Measurements from ENCODE around the gene PHKG1.
"Not testable (repeated sequence)": the region's sequence is repeated elsewhere in the genome, so short reads cannot be mapped to it uniquely, and the experiment has no call there.

The PHKG1 gene

DNA sequence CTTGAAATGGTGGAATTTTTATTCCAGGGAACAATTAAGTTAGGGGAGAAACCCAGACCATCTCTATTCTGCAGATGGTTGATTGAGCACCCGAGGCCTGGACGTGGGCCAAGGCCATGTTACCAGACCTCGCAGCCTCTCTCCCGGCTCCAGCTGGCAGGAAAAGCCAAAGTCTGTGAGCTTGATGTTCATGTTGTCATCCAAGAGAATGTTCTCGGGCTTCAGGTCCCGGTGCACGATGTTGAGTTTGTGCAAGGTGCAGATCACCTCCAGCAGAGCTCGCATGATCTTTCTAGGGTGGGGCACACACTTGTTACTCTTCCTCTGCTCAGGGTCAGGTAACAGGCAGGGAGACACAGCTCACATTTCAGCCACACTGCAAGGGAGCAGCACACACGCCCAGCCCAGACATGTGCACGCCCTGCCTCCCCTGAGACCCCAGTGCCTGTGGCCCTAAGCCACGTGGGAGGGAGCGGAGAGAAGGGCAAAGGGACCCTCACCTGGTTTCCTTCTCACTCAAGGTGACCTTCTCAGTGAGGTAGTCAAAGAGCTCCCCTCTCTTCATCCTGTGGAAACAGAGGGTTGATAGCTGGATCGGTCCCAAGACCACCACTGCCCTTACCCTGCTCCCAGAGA, 9.5 kb downstream of the PHKG1 start:
- DNase-seq (ENCODE audit: low spot score): no peak

DNA sequence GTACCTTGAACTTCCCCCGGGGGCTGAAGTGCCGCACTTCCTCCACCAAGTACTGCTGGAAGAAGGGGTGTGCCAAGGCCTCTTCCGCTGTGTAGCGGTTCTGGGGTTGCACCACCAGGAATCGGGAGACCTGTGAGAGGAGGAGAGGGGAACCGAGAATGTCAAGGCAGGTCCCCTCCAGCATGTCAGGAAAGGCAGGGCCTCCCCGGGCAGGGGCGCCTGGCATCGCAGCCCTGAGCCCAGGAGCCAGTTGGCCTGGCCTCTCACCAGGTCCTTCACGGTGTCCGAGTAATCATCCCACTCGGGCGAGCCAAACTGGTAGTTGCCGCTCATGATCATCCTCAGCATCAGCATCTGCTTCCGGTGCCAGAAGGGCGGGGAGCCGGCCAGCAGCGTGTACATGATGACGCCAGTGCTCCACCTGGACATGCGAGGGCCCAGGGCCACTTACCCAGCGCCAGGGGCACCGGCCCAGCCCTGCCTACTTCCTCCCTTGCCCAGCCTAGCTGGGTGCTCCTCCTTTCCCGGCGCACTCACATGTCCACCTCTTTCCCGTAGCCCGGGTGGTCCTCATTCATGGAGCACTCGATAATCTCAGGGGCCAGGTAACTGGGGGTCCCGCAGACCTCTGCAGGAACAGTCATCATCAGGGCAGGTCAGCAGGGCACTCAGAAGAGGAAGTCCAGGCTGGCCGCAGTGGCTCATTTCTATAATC, 11.0 kb downstream of the PHKG1 start:
- no peak for DNase-seq (ENCODE audit: low spot score)

DNA sequence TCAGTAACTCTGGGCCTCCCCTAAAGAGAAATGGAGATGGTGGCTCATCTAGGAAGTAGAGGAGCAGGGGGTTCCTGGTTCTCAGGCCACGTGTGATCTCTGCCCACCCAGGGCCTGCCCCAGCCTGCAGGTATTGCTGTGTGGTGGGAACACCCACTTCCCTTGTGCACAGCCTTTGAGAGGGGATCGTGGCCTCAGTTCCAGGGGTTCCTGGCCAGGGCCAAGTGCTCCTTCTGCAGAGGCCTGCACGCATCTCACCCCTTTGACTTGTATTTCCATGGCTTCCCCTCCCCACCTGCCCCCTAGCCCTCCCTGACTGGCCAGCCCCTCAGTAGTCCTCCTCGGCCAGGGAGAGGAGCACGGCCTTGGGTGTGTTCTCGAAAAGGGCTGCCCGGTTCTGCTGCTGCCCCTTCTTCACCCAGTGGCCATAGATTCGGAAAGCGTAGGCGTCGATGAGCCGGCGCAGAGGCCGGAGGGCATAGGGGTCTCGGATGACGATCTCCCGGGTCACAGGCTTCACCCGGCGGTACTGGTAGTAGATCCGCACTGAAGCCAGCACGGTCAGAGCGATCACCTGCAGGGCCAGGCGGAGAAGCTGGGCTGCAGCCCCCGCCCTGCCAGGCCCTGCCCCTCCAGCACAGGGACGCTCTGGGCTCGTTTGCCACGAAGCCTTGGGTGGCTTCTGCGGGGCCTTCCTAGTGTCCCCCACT, 11.9 kb downstream of the PHKG1 start:
- DNase-seq (ENCODE audit: low spot score): not testable (repeated sequence)

DNA sequence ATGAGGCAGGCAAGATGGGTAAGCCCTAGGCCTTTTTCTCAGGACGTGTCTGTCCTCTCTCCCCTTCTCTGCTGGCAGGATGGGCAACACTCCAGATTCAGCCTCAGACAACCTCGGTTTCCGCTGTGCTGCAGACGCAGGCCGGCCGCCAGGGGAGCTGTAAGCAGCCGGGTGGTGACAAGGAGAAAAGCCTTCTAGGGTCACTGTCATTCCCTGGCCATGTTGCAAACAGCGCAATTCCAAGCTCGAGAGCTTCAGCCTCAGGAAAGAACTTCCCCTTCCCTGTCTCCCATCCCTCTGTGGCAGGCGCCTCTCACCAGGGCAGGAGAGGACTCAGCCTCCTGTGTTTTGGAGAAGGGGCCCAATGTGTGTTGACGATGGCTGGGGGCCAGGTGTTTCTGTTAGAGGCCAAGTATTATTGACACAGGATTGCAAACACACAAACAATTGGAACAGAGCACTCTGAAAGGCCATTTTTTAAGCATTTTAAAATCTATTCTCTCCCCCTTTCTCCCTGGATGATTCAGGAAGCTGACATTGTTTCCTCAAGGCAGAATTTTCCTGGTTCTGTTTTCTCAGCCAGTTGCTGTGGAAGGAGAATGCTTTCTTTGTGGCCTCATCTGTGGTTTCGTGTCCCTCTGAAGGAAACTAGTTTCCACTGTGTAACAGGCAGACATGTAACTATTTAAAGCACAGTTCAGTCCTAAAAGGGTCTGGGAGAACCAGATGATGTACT, 13.1 kb downstream of the PHKG1 start:
- peak; percentile 82 for DNase-seq (ENCODE audit: low spot score)

DNA sequence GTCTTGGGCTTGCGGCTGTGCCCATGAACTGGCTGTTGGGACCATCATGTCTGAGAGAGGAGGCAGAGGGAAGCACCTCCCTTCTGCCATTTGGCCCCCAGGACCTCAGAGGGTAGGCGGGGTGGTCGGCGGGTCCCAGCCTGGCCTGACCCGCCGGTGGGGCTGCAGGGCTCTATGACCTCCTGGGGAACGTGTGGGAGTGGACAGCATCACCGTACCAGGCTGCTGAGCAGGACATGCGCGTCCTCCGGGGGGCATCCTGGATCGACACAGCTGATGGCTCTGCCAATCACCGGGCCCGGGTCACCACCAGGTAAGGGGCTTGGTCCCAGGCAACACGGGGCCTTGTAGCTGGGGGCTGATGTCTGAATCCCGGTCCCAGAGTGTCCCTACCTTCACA, 14.6 kb downstream of the PHKG1 start:
- DNase-seq (ENCODE audit: low spot score): no peak

DNA sequence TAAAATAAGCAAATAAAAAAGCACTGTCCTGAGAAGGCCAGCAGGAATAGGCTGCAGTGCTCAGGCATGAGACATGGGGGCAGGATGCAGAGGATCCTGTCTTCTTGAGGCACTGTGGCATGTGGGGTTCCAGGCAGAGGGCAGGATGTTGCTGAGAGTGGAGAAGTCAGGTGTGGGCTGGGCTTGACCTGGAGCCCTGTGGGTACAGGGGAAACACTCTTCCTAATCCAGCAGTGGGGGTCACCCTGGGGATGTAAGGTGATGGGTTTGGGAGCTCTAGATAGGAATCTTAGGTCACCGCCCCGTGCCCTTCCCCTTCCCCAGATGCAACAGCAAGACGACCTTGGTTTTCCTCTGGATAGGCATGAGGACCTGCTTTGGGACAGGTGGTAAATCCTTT, 15.1 kb downstream of the PHKG1 start:
- DNase-seq (ENCODE audit: low spot score): no peak

DNA sequence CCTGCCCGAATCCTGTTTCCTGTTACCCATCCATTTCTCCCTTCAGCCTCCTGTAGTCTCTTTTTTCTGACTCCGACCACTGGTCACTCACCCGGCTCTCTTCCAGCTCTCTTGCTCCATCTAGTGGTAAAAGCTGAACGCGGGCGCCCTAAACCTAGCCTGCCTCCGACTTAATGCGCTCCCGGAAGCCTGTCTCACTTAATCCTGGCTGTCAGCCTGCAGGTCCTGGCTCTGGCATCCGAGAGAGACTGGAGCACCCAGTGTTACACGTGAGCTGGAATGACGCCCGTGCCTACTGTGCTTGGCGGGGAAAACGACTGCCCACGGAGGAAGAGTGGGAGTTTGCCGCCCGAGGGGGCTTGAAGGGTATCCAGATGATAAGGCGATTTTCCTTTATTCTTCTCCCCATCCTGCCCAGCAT, 18.4 kb downstream of the PHKG1 start:
- peak; percentile 77 for DNase-seq (ENCODE audit: low spot score)

DNA sequence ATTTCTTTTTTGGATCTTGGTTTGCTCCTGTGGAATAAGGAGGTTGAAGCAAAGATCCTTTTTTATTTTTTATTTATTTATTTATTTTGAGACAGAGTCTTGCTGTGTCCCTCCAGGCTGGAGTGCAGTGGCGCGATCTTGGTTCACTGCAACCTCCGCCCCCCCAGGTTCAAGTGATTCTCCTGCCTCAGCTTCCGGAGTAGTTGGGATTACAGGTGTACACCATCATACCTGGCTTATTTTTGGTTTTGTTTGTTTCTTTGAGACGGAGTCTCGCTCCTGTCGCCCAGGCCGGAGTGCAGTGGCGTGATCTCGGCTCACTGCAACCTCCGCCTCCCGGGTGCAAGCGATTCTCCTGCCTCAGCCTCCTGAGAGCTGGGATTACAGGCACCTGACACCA, 26.4 kb downstream of the PHKG1 start:
- not testable (repeated sequence) for DNase-seq (ENCODE audit: low spot score)

DNA sequence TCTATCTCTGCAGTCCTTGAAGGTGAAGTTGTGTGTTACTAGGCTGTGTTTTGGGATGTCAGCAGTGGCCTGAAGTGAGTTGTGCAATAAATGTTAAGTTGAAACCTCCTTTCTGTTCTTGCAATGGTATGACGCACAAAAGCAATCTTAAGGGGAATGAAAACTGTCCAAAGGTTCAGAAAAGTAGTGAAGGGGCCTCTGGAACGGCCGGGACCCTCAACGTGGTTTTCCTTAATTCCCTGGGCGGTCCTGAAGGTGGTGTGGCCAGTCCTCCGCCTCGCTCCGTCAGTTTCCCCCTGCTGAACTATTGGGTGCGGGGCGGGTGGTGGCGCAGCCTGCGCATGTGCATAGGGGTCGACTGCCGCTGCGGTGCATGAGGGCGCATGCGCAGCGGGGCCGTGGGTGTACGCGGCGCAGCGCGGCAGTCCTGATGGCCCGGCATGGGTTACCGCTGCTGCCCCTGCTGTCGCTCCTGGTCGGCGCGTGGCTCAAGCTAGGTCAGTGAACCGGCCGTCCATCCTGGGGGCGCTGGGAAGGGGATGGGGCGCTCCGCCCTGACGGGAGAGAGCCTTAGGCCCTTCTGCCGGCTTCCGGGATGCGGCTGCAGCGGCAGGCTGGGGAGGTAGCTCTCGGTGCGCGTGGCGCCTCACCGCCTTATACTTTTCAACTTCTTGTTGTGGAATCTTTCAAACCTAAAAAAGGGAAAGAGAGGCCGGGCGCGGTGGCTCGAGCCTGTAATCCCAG, 28.7 kb downstream of the PHKG1 start, which contains the start of gene SUMF2:
SUMF2 (plus strand) TSS at position 405 of the 744 bp plus-strand sequence; CDS start at position 431, 26 bp downstream.
- peak; percentile 99 for DNase-seq (ENCODE audit: low spot score)

DNA sequence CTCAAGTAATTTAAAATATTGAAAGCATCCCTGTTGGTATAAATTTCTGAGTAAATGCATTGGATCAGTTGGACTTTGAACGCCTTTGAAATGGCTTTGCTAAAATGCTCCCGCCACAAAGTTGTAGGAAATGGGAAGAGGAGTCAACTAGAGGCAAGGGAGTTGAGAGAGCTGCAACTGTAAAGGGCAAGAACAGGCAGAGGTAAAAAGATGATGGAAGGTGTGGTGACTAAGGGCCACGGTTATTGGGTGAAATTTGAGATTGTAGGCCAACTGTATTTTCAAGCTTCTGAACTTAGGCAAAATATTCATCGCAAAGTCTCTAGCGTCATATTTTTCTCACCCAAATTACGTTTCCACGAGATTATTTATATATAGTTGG, 29.3 kb downstream of the PHKG1 start:
- no peak for DNase-seq (ENCODE audit: low spot score)

DNA sequence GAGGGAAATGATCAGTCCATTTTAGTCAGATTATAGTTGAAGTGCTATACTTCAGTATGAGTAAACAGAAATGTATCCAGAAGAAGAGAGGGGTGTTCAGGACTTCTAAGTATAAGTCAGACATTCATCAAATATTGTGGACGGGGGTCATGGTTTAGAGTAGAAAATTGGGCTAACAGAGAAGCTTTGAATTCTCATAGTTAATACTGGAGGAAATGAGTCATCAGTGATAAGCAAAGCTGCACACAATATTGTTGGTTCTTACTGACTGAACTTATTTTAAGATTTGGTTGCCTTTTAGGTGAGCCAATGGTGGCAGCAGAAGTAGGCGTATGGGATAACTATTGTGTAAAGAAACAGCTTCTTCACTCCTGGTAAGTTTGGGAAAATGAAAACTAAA, 30.4 kb downstream of the PHKG1 start:
- peak; percentile 26 for DNase-seq (ENCODE audit: low spot score)

DNA sequence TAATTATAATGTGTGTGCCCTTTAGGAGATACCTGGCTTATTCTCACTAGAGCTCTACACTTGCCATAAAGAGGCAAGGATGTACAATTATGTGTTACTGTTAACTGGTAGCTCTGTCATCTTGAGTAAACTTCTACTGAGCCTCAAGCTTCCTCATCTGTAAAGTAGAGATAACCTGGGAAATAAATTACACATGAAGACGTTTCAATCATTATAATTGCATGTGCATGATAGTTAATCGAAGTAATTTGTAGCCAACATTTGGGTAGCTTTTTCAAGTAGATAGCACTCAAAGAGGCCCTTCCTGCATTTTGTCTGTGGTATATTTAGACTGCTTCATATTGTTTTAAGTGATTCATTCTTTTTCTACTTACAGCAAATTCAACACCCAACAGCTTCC, 38.8 kb downstream of the PHKG1 start:
- DNase-seq (ENCODE audit: low spot score): no peak

DNA sequence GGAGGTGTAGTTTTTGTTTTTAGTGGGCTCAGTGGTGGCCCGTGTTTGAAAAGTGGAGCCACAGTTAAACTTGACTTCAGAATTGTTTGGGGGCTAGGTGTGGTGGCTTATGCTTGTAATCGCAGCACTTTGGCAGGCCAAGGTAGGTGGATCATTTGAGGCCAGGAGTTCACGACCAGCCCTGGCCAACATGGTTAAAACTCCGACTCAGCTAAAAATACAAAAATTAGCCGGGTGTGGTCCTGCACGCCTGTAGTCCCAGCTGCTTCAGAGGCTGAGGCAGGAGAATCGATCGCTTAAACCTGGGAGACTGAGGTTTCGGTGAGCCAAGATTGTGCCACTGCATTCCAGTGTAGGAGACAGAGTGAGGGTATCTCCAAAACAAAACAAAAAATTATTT, 39.4 kb downstream of the PHKG1 start:
- DNase-seq (ENCODE audit: low spot score): no peak

DNA sequence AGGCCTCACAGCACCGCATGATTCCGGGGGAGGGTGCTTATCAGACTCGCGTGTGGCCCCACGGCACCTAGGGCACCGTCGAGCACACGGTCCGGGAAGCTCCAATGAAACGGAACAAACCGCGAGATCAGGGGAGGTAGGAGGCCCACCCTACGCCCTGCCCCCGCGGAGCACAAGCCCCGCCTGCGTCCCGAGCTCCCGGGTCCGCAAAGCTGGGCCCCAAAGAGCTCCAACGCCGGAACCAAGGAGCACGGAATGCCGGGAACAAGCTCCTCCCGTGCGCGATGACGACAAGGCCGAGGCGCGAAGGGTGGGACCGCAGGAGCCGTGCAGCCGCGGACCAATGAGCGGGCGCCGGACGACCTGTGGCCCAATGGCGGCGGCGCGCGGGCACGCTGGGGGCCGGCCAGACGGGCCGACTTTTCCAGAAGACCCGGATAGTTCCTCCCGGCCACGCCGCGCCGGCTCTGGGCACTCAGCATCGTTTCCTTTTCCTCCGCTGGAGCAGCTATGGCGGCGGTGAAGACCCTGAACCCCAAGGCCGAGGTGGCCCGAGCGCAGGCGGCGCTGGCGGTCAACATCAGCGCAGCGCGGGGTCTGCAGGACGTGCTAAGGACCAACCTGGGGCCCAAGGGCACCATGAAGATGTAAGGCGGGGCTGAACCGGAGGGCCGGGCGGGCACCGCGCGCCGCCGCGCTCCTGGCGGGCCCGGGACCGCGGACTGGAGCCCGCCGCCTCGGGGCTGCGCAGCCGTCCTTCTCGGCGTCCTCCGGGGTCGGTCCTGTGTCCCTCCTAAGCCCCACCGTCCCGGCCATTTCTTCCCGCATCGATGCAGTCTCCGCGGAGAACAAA, 41.2 kb downstream of the PHKG1 start, which contains the start of the genes CCT6A and PSPH:
CCT6A (plus strand) TSS at position 427 of the 853 bp plus-strand sequence; CDS start at position 511, 84 bp downstream.
PSPH (minus strand) TSS at position 106 of the 853 bp plus-strand sequence. CDS start 30,232 bp downstream, outside the sequence.
- DNase-seq (ENCODE audit: low spot score): peak; percentile 95

DNA sequence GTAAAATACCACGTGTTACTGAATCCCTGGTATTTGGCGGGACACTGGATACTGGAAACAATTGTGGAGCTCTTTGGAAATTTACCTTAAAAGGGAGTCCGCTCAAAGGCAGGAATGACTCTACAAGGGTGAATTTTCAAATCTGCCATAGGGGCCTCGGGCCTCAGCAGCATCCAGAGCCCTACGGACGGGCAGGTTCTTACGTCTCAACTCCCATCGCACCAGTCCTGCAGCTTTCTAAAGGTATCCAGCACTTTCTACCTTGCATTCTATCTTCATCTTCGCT, 41.8 kb downstream of the PHKG1 start:
- no peak for DNase-seq (ENCODE audit: low spot score)

DNA sequence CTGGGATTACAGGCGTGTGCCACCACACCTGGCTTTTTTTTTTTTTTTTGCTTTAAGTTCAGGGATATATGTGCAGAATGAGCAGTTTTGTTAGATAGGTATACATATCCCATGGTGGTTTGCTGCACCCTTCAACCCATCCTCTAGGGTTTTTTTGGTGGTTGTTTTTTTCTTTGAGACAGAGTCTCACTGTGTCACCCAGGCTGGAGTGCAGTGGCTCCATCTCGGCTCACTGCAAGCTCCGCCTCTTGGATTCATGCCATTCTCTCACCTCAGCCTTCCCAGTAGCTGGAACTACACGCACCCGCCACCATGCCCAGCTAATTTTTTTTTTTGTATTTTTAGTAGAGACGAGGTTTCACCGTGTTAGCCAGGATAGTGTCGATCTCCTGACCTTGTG, 44.0 kb downstream of the PHKG1 start:
- DNase-seq (ENCODE audit: low spot score): not testable (repeated sequence)

DNA sequence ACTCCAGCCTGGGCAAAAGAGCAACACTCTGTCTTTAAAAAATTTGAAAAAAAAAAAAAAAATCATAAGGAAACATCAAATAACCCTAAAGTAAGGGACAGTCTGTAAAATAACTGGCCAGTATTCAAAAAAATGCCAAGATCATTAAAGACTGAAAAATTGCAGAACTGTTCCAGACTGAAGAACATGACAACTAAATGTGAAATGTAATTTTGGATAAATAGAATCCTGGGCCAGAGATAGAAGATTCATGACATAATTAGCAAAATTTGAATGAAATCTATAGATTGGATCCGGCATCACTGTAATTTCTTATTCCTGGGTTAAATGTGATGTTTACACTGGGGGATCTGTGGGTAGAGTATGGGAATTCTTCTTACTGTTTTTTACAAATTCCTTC, 44.5 kb downstream of the PHKG1 start:
- no peak for DNase-seq (ENCODE audit: low spot score)

DNA sequence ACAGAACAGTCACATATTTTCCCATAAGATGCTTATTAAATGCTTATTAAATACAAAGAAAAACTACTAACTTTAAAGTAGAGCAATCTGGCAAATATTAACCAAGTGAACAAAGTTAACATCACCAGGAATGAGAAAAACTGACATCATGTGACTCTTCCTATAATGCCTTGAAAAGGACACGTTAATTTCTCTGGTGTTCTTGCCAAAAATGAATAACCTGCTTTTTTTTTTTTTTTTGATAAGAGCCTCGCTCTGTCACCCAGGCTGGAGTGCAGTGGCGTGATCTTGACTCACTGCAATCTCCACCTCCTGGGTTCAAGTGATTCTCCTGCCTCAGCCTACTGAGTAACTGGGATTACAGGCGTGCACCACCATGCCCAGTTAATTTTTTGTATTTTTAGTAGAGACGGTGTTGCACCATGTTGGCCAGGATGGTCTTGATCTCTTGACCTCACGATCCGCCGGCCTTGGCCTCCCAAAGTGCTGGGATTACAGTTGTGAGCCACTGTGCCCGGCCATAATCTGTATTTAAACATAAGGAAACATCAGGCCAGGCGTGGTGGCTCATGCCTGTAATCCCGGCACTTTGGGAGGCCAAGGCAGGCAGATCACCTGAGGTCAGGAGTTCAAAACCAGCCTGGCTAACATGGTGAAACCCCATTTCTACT, 45.2 kb downstream of the PHKG1 start:
- DNase-seq (ENCODE audit: low spot score): not testable (repeated sequence)

DNA sequence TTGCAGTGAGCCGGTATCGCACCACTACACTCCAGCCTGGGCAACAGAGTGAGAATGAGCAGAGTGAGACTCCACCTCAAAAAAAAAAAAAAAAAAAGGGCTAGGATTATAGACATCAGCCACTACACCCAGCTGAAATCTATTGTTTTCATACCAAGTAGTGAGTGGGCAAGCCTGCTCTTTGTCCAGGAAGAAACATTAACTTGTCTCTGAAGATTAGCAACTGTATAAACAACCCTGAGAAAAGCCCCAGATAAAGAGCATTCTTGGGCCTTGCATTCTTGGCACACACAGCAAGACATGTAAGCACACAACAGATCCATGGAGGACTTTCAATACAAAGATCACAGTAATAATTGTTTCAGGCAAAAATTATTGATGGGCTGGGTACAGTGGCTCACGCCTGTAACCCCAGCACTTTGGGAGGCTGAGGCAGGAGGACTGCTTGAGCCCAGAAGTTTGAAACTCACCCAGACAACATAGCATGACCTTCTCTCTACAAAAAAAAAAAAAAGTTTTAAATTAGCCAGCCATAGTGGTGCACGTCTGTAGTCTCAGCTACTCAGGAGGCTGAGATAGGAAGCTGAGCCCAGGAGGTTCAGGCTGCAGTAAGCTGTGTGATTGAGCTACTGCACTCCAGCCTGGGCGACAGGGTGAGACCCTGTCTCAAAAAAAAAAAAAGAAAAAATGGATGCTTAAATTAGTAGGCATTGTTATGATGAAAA, 45.9 kb downstream of the PHKG1 start:
- DNase-seq (ENCODE audit: low spot score): peak; percentile 62

Measured in hepatic stellate cell (primary cell).